Measurements from ENCODE around the gene ASCL1. TPM values are rescaled to one million over a fixed set of nuclear protein-coding genes. Genes with fewer than 3 reads are reported as not detected.

Gene ASCL1
- total RNA-seq, 1 donor from 2014 or later: not detected

DNA sequence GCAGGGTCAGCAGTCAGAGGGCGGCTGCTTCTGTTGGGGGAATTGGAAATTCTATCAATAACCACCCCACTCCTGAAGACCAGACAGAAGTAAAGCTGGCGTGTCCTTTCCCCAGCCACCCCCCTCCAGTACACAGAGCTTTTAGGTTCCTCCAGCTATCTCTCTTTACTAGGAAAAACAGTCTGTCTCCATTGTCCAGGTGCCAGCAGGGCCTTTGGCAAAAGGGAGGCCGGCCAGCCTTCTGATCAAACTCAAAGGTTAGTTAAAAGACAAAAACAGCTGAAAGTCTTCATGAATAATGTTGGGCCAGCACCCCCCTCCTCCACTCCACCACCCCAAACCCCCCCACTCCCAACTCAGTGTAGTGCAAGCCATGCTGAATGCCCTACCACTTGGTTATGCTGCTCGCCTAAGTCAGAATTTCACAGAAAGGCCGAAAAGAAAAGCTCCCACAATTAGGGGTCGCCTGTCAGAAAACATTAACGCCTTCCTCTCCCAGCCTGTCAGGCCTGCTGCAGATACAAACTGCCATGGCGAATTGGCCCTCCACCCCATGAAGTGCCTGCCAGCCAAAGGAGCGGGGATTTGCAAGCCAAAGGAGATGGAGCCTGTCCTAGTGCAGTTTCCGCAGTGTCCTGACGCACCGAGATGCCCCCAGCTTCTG, 8.9 kb downstream of the ASCL1 start:
- no peak for DNase-seq (ENCODE audit: missing footprints)
- no peak for ATAC-seq
- intact Hi-C loops (cut with DNase I): no loop called here

DNA sequence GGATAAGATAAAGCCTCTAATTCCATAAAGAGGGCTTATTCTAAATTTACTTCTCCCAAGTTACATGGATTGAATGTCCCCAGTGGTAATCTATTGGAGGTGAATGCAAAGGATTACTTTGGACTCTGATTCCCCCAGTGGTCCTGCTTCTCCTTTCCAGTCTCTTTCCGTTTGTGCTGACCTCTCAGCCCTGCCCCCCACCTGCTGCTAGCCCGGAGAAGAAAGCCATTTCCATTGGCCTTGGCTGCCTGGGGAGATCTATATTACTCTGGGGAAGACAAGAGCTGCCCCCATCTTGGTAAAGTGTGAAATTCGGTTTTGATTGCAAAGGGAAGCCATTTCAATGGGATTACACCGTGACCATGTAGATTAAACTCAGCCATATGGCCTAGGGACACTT, 13.3 kb downstream of the ASCL1 start:
- ATAC-seq (no peak), DNase-seq (ENCODE audit: missing footprints) (no peak)
- intact Hi-C loops (cut with DNase I): no loop called here

DNA sequence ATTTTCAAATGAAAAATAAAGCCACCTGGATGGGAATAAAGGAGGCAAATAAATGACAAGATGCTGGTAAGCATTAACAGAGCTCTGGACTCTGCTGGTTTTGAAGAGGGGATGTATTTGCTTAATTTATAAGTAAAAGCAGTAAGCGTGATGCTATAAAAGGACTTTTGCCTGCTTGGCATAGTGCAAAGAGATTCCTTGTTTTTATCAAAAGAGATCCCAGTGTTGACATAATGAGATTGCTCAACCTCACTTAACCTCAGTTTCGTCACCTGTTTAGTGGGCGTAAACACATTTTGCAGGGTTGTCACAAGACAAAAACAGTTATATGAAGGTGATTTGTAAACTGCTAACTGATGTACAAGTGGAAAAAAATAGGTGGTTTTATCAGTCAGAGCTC, 13.8 kb downstream of the ASCL1 start:
- intact Hi-C loops (cut with DNase I): no loop called here
- ATAC-seq: no peak
- no peak for DNase-seq (ENCODE audit: missing footprints)

DNA sequence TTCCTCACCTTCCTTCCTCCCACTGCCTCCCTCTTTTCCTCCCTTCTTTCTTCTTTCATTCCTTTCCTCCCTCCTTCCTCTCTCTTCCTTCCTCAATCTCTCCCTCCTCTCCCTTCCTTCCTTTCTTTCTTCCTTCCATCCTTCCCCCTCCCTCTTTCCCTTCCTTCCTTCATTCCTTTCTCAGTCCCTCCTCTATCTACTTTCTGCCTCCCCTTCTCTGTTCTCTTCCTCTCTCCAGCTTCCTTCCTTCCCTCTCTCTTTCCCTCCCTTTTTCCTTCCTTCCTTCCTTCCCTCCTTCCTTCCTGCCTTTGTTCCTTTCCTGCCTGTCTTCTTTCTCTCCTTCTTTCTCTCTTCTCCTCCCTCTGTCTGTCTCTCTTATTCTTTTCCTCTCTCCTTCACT, 16.1 kb downstream of the ASCL1 start:
- DNase-seq (ENCODE audit: missing footprints): no peak
- intact Hi-C loops (cut with DNase I): no loop called here
- ATAC-seq: no peak

DNA sequence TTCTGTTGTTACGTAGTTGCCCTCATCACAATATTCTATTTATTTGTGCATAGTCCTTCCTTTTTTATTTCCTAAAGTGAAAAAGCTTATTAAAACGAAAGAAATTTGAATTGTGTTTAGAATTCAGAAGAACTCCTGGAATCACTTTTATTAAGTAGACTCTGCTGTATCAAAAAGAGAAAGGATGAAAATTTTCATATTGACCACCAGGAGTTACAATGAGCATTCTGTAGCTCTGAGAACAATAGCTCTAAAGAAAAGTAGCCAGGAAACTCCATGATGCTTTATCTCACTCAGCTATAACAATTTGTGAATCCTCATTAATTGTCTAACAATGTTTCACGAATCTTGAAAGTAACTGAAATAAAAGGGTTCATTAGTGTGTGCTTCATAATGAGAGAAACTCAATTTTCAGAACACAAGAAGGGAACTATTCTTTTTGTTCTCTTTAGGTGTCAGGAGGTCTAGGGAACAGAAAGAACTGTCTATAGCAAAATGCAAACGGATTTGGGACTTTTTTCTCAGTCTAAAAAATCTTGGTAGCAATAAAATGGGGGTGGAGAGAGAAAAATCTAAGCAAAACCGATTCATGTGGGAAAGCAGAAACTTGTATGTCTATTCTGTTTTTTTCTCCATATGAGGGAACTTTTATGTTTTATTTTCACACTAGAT, 19.3 kb downstream of the ASCL1 start:
- intact Hi-C loops (cut with DNase I): no loop called here
- DNase-seq (ENCODE audit: missing footprints) (no peak), ATAC-seq (no peak)

DNA sequence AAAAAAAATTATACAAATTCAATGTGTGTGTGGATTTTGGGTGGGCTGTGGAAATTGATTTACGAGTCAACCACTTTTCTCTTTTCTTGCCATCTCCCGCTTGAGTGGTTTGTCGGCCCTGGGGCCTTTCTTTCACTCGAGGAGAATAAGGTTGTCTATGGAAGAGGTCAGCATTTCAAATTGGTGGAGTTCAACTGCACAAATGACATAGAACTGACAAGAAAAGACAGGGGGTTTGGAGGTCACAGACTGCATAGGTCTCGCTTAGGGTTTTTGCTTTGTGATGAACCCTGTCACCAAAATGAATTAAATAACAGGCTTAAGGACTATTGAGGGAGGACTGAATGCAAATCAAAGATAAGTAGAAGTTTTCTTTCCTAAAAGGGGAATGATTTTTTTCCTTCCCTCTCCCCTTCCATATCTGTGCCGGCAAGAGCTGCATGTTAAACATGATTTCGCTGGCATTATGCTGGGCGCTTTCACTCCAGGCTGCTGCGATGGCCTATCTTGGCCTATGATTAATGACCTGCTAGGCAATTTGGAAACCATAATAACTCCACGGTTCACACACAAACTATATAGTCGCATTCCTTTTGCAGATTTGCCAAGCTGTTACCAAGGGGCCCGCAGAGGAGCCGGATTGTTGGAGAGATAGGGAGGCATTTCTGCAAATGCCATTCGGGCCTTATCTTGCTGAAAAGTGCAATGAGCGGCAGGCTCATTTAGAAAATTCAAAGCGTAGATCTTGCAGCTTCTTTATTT, 20.7 kb downstream of the ASCL1 start:
- DNase-seq (ENCODE audit: missing footprints) (no peak), ATAC-seq (no peak)
- intact Hi-C loops (cut with DNase I): no loop called here

DNA sequence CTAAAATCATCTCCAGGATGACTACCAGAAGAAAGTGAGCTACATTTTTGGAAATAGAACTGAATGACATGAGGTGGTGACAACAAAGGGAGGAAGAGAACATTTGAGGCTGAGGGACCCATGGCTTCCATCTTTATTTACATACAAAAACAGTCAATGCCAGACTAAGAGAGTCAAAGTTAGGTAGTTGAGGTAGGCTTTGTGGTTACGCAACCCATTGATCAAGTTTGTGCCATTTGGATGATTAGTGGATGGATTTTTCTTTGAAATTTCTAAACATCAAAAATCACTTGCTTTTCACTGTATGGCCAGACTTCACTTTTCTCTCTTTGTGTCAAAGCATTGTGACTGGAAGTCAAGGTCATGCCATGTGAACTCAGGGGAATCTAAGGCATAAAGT, 22.9 kb downstream of the ASCL1 start:
- ATAC-seq: no peak
- intact Hi-C loops (cut with DNase I): no loop called here

DNA sequence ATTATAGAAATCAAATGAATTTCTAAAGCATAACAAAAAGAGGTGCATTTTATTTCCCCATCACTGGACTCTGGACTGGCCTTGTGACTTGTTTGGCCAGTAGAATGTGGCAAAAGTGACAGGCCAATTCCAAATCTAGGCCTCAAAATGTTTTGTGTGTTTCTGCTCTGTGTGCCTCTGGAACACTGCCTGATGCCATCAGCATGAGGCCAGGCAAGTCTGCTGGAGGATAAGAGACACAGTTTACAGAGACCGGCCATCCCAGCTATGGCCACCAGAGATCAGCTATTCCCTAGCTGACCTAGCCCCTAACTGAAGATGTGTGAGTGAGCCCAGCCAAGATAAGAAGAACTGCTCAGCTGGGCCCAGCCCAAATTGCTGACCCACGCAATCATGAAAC, 32.9 kb downstream of the ASCL1 start:
- DNase-seq (ENCODE audit: missing footprints) (no peak), ATAC-seq (no peak)
- intact Hi-C loops (cut with DNase I): no loop called here

More for the DNA sequence above, 22.9 kb downstream of the ASCL1 start:
- DNase-seq (ENCODE audit: missing footprints): no peak

DNA sequence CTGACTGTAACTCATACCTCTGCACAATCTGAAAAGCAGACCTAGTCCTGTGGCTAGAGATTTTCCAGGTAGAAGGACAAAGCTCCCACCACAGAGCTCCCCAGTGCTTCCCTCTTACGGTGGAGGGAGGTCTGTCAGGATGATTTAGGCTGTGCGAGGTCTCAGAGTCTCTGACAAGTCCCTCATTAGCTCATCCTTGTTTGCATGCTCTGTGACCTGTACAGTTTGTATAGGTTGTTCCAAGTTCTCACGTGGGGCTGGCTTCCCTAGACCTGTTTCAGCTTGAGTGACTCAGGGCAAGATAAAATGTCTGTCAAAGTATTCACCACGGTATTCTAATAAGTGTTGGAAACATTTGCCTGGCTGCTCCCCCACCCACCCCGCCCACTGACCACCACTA, 34.8 kb downstream of the ASCL1 start:
- ATAC-seq: no peak
- intact Hi-C loops (cut with DNase I): no loop called here
- no peak for DNase-seq (ENCODE audit: missing footprints)

DNA sequence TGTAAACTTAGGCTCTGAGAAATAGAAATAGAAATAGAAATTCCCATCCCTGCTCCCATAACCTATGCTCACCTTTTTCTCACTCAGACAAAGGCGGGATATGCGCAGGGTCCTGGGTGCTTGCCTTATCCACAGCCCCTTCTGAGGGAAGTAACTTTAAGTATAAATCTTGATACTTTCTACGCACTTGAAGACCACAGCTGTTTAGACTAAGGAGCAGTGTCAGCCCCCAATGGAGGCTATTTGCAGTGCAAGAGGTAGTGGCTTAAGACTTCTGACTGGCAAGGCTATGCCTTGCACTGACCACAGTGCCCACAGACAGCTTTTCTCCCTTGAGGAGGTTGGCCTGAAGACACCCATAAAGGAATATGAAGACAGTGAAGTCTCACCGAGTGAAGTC, 35.2 kb downstream of the ASCL1 start:
- ATAC-seq: no peak

DNA sequence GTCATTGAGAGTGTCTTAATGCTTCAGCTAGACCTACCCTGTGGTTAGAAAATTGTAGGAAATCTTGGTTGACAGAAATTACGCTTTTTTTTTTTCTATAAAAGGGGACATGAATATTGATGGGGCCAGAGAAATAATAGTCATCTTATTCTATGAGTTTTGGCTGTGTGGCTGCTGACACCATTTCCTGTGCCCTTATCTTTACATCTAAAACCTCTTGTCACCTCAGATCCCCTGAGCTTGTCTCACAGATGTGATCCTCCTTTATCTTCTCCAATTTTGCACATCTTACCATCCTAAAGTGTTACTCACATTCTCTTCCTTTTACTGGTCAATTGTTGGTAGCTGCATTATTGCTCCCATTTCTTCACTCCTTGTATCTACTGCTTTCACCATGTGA, 36.1 kb downstream of the ASCL1 start:
- no peak for DNase-seq (ENCODE audit: missing footprints)
- no peak for ATAC-seq
- intact Hi-C loops (cut with DNase I): no loop called here

More for the DNA sequence above, 35.2 kb downstream of the ASCL1 start:
- intact Hi-C loops (cut with DNase I): no loop called here
- no peak for DNase-seq (ENCODE audit: missing footprints)

DNA sequence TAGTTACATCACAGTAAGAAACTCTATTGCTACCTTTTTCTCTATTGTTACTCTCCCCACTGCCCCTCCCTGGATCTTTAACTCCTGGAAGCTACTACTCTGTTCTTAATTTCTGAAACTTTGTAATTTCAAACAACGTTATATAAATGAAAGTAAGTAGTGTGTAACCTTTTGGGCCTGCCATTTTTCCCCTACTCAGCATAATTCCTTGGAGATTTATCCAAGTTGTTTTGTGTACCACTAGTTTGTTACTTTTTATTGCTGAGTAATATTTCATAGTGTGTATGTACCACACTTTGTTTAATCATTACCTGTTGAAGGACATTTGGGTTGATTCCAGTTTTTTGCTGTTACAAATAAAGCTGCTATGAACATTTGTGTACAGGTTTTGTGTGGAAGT, 37.9 kb downstream of the ASCL1 start:
- intact Hi-C loops (cut with DNase I): no loop called here
- no peak for ATAC-seq
- no peak for DNase-seq (ENCODE audit: missing footprints)

Other genes starting within 250 kb of the ASCL1 start
- not detected for gene PAH, start 40.4 kb upstream of the ASCL1 start, total RNA-seq